HTR-8/SVneo (cell line): ENCODE measurements around the gene LRRTM2.
"Not testable (repeated sequence)": the region's sequence is repeated elsewhere in the genome, so short reads cannot be mapped to it uniquely, and the experiment has no call there.

Source experiments
- DNase-seq: peaks from one replicate; pipeline ENCODE4 v3.0.0; 2011; ENCODE audit warnings: low spot score, mixed read lengths; ENCODE audit not compliant: insufficient read length
- FAIRE-seq: peaks from 2 replicates; lab custom pipeline; 2011; peaks lifted over from hg19 to GRCh38; lab: Jason Lieb, UNC

The LRRTM2 gene

GRCh38 chr5:138843316-138844124 lies 31.6 kb downstream of the LRRTM2 start:
- no peak for DNase-seq
- FAIRE-seq: no peak

DNA sequence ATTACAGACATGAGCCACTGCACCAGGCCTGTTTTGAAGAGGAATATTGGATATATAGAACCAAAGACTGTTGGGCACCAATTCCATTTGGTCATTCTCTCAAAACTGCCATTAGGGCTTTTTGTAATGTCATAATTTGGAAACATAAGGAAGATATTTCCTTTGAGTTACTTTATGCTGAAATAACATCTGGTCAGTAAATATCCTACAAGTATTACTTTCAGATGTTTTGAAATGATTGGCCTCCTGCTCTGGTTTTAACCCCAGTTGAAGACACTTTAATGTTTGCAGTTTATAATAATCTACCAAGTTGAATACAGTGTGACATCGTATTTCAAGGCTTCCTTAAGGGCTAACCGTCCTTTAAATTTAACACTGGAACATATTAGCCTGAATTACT lies 33.6 kb downstream of the LRRTM2 start:
- FAIRE-seq: no peak
- DNase-seq: no peak

DNA sequence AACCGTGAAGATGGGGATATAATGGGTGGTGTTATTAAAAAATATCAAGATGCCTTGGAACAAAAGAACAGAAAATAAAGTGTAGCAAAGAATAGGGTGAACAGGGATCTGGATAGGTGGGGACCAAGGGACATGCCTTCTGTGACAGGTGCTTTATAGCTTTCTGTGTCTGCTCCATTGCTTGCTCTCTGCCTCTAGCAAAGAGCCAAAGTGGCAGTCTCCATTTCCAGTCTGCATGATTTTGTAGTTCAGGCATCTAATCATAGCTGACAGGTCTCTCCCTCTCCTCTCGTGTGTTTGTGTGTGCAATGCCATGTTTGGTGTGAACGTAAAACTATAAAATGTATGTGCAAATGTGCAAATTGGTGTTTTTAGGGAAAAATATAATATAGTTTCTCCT lies 35.0 kb downstream of the LRRTM2 start:
- DNase-seq (no peak), FAIRE-seq (no peak)

- FAIRE-seq (no peak), DNase-seq (no peak)
These were observed 38.0 kb downstream of the LRRTM2 start for GRCh38 chr5:138837160-138837559.

DNA sequence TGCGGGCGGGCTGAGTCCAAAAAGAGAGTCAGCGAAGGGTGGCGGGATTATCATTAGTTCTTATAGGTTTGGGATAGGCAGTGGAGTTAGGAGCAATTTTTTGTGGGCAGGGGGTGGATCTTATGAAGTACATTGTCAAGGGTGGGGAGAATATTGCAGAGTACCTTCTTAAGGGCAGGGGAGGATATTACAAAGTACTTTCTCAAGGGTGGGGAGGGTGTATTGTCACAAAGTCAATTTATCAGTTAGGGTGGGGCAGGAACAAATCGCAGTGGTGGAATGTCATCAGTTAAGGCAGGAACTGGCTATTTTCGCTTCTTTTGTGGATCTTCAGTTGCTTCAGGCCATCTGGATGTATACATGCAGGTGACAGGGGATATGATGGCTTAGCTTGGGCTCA lies 40.3 kb downstream of the LRRTM2 start:
- not testable (repeated sequence) for FAIRE-seq

DNA sequence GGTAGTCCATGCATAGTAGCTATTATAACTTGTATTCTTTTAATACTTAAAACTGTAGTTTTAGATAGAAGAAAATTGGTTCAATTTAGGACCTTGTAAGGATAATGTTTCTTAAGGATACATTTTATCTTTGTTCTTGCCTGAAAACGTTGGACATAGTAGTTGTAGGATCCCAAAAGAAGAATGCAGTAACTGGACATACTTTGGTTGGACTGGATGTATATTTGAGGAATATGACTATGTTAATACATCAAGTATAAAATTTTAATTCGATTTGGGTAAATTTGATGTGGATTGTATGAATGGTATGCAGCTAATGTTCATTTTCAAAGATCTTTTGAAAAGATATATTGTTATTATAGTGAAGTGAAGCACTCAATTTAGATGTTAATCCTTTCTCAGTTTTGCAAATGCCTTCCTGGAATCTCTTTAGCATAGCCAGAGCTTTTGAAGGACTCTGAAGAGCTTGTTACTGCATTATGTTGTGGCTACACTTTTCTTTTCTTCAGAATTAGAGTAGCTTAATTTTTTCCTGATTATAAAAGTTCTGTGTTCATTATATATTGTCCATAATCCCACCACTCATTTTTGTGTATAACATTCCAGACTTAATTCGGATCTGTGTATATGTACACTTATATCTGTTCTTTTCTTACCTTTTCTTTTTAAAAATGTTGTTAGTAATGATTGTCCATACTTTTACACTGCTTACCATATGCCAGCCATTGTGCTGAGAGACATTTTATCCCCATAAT lies 41.2 kb downstream of the LRRTM2 start:
- no peak for DNase-seq
- FAIRE-seq: no peak

More for the DNA sequence above, 40.3 kb downstream of the LRRTM2 start:
- not testable (repeated sequence) for DNase-seq

- FAIRE-seq: no peak
- DNase-seq: no peak
These were observed 42.1 kb downstream of the LRRTM2 start for GRCh38 chr5:138833080-138833479.

- FAIRE-seq (no peak), DNase-seq (no peak)
These were observed 42.9 kb downstream of the LRRTM2 start for GRCh38 chr5:138832218-138832617.

DNA sequence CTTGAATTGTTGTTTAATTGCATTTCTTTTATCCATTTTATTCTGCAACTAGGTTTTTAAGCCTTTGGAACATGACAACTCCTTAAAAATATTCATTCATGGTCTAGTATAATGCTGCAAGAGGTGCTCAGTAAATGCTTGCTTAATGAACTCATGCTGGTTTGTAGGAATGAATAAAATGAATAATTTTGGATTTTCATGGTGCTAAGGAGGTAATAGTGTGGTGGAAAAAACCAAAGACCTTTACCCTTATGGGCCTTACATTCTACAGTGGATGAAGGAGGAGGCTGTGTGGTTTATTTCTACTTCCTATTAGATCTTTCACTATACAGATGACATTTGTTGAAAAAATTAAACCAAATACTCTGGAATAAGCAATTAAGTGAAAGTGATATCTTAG lies 43.4 kb downstream of the LRRTM2 start:
- FAIRE-seq: no peak

DNA sequence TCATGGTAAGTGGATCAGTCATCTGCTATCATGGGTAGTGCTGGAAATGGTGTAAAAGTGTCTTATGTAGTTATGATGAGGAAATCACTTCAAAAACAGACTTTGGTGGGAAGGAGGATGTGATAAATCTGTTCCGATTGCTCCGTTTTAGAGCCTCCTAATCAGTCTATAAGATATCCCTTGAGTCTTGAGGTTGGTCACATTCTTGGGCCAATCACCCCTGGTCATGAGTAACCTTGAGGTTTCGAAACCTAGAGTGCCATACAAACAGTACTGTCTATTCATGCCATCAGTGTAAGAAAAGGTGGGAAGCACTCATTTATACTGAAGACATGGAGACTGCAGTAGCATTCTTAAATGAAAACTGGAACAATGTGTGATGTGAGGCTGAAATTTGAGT lies 45.8 kb downstream of the LRRTM2 start:
- FAIRE-seq (no peak), DNase-seq (no peak)

More for the DNA sequence above, 43.4 kb downstream of the LRRTM2 start:
- no peak for DNase-seq

GRCh38 chr5:138828556-138828955 lies 46.6 kb downstream of the LRRTM2 start:
- FAIRE-seq (no peak), DNase-seq (no peak)

DNA sequence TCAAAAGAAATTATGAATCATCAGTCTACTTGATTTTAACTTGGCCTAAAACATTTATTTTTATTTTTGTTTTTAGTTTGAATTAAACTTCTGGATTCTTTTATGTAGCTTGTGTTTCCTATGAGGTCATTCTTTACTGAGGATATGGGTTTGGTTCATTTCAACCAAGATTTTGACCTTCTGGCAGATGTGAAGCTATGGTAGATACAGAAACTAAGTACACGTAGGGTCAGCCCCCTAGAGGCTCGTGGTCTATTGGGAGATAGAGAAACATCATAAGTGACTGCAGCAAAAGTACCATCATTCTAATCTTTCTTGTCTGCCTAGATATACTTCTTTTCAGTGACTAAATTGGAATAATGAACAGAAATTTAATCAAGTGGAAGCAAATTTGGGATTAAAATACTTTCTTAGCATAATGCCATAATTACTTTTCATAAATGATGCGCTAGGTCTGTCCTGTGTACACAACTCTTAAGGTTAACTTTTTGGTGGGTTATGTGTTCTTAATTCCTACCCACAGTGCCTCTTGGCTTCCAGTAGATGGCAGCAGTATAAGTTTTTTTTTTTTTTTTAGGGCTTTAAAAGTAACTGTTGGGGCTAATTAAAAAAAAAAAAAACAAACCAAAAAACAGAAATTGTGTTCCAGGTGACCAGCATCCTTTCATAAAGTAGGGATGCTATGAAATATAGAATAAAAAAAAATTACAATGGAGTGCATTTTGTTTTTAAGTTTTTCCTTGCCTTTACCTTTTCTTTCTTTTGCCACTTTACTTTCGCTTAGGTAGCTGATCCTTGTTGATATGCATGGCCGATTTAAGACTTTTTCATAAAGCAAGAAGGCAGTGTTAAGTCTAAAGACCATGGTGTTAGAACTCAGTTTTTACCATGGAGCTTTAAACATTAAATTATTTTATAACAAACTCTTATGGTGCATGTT lies 49.9 kb downstream of the LRRTM2 start:
- peak; percentile 32 for DNase-seq
- FAIRE-seq: no peak

- FAIRE-seq: no peak
These were observed 50.6 kb downstream of the LRRTM2 start for GRCh38 chr5:138824516-138824915.

GRCh38 chr5:138820695-138821094 lies 54.4 kb downstream of the LRRTM2 start:
- DNase-seq: no peak

More at GRCh38 chr5:138824516-138824915, 50.6 kb downstream of the LRRTM2 start:
- no peak for DNase-seq

DNA sequence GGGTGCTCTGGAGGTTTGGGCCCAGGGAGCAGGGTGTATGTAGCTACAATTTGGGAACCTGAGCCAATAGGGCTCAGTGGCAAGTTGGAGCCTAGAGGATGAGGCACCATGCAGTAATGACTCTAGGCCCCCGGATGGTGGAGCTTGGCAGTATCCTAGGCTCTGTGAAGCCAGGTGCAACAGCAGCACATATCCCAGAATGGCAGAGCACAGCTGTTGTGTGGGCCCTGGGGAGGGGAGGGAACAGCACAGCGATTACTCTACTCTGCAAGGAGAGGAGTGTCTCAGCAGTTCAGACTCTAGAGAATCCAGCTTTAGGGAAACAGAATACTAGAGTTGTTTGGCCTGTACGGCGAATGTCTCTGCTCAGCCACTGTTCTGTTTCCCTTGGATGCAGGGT lies 56.1 kb downstream of the LRRTM2 start:
- FAIRE-seq (no peak), DNase-seq (no peak)

More at GRCh38 chr5:138820695-138821094, 54.4 kb downstream of the LRRTM2 start:
- no peak for FAIRE-seq
